Calu3 (cell line): ENCODE results near the gene SLC35G2. TPM values are rescaled to one million over a fixed set of nuclear protein-coding genes. Genes with fewer than 3 reads are reported as not detected.

ENCODE experiments used
- BruUV-seq: library from RNA; stranded (reverse); fragments of 400-500 nt; replicated peaks from 2 replicates; lab custom pipeline; 2021; lab: Mats Ljungman, UMichigan
- CTCF ChIA-PET: fragments of 300-600 bp; sonication (Branson Sonifier 250); formaldehyde crosslinking; loops from one replicate; lab custom pipeline; 2022; ENCODE audit warnings: antibody characterized with exemption; lab: Charles Lee
- DNase-seq: peaks from one replicate; pipeline ENCODE4 v3.0.0; 2022
- H3K27ac Mint-ChIP-seq: one replicate; pipeline ENCODE4 v1.8.0; 2022; ENCODE audit warnings: mixed read lengths; ENCODE audit not compliant: unreplicated experiment
- H3K27me3 Mint-ChIP-seq: one replicate; pipeline ENCODE4 v1.8.0; 2022; ENCODE audit warnings: mixed read lengths; ENCODE audit not compliant: unreplicated experiment
- H3K36me3 Mint-ChIP-seq: one replicate; pipeline ENCODE4 v1.8.0; 2022; ENCODE audit warnings: mild to moderate bottlenecking, moderate library complexity, mixed read lengths; ENCODE audit not compliant: insufficient read depth, unreplicated experiment
- H3K4me1 Mint-ChIP-seq: one replicate; pipeline ENCODE4 v1.8.0; 2022; ENCODE audit warnings: mild to moderate bottlenecking, low read depth, mixed read lengths; ENCODE audit not compliant: unreplicated experiment
- H3K4me3 Mint-ChIP-seq: one replicate; pipeline ENCODE4 v1.8.0; 2022; ENCODE audit warnings: mild to moderate bottlenecking, low read depth, moderate library complexity, mixed read lengths; ENCODE audit not compliant: unreplicated experiment
- H3K9me3 Mint-ChIP-seq: one replicate; pipeline ENCODE4 v1.8.0; 2022; ENCODE audit warnings: low read depth, mixed read lengths; ENCODE audit not compliant: unreplicated experiment
- CTCF ChIP-seq: fragments of 200-600 bp; IDR thresholded peaks from one replicate; pipeline ENCODE4 v1.8.0; 2022; ENCODE audit warnings: antibody characterized with exemption; ENCODE audit not compliant: unreplicated experiment
- intact Hi-C: fragments of 100-400 bp; cut with micrococcal nuclease; formaldehyde crosslinking; loops from one replicate; pipeline ENCODE4 v1.10.0; 2022; ENCODE audit not compliant: unreplicated experiment
- total RNA-seq: library from RNA; stranded (reverse); gene quantifications from 2 replicates; pipeline ENCODE4 v1.2.3, GENCODE V29; 2022

The SLC35G2 gene
- total RNA-seq, 1 experiment from 2014 or later: 31.4 TPM

DNA sequence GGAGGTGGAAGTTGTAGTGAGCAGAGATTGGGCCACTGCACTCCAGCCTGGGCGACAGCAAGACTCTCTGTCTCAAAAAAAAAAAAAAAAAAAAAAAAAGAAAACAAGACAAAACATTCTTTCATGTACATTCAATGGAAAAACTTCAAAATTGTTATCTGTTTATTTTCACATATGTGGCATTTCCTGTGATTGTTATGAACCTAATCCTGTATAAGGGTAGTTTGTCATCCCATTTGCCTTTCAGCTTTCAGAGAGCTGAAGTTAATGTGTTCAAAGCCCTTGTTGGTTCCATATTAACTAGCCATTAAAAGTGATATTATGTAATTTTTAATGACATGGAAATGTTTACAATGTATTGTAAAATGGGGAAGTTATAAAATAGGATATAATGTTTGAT is 25.8 kb downstream of the SLC35G2 start:
- Mint-ChIP-seq H3K4me3 (no peak overlapping the region), H3K36me3 (peaks cover 72% of the 10 kb centered on the region), H3K4me1 (peaks cover 22% of the 10 kb centered on the region), H3K9me3 (no peaks in the 10 kb centered on the region), H3K27me3 (no peaks in the 10 kb centered on the region), H3K27ac (no peak overlapping the region)
- CTCF ChIA-PET: interaction anchor here (0.7 kb wide), 2 partner anchors 52 to 1650 kb away, joined by 6 to 8 read pairs; no protein-coding TSS in a partner anchor
- BruUV-seq: no TSS peak
- no peak for TF ChIP-seq CTCF
- DNase-seq: no peak
- intact Hi-C loops: no loop called here

DNA sequence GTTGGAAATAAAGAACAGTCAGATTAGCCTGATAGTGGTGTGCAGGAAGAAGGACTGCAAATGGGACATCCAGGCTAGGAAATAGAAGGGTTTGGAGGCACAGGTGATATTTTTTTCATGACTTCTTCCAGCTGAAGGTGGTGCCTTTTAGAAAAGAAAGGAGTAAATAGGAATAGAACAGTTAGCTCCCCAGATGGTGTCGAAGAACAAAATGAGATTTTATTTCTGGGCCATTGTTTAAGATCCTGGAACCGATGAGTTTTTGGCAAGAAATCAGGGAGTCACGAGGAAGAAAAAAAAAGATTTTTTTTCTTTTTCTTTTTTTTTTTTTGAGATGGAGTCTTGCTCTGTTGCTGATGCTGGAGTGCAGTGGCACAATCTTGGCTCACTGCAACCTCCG is 33.3 kb downstream of the SLC35G2 start:
- CTCF ChIA-PET: interaction anchor here (1.0 kb wide), 1 partner anchor 162 kb away, joined by 6 read pairs; no protein-coding TSS in a partner anchor
- Mint-ChIP-seq H3K4me3 (no peak overlapping the region), H3K4me1 (peaks cover 33% of the 10 kb centered on the region), H3K27ac (no peak overlapping the region), H3K27me3 (no peaks in the 10 kb centered on the region), H3K9me3 (no peaks in the 10 kb centered on the region), H3K36me3 (peaks cover 24% of the 10 kb centered on the region)
- BruUV-seq: no TSS peak
- intact Hi-C loops: no loop called here
- no peak for DNase-seq
- TF ChIP-seq CTCF: no peak

GRCh38 chr3:136856665-136857064 is 37.7 kb downstream of the SLC35G2 start:
- Mint-ChIP-seq H3K27me3 (no peaks in the 10 kb centered on the region), H3K36me3 (peaks cover 45% of the 10 kb centered on the region), H3K4me1 (peaks cover 50% of the 10 kb centered on the region), H3K9me3 (no peaks in the 10 kb centered on the region), H3K27ac (no peak overlapping the region), H3K4me3 (no peak overlapping the region)
- intact Hi-C loops: no loop called here
- TF ChIP-seq CTCF: no peak
- CTCF ChIA-PET: no interaction called here
- DNase-seq: no peak
- BruUV-seq: no TSS peak

DNA sequence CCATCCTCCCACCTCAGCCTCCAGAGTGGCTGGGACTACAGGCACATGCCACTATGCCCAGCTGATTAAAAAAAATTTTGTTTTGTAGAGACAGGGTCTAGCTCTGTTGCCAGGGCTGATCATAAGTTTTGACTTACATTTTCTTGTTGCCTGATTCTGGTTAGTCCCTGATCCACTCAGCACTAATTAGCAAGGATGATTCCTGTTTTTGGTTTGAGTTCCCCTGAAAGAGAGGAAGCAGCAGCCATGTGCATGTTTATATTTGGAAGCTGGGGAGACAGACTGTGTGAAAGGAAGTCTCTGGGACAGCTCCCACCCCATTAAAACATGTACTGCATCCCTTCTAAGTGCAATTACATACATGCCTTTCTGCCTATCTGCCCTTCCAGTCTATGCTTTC is 39.5 kb downstream of the SLC35G2 start:
- peaks cover 57% of the 10 kb centered on the region for H3K36me3 Mint-ChIP-seq
- intact Hi-C loops: no loop called here
- no peaks in the 10 kb centered on the region for H3K27me3 Mint-ChIP-seq
- no peak for DNase-seq
- H3K9me3 Mint-ChIP-seq: no peaks in the 10 kb centered on the region
- peak overlapping the region; percentile 12 for H3K27ac Mint-ChIP-seq
- TF ChIP-seq CTCF: no peak
- CTCF ChIA-PET: interaction anchor here (0.6 to 1.2 kb wide), 3 partner anchors 21 to 106 kb away, joined by 3 to 4 read pairs (median 3); partner anchors contain the start of gene STAG1
- BruUV-seq: no TSS peak
- no peak overlapping the region for H3K4me3 Mint-ChIP-seq
- H3K4me1 Mint-ChIP-seq: peaks cover 47% of the 10 kb centered on the region
